Measurements from ENCODE around the gene OPN4. TPM values are rescaled to one million over a fixed set of nuclear protein-coding genes. Genes with fewer than 3 reads are reported as not detected.

OPN4 gene
- total RNA-seq, 1 donor from 2014 or later = not detected

DNA sequence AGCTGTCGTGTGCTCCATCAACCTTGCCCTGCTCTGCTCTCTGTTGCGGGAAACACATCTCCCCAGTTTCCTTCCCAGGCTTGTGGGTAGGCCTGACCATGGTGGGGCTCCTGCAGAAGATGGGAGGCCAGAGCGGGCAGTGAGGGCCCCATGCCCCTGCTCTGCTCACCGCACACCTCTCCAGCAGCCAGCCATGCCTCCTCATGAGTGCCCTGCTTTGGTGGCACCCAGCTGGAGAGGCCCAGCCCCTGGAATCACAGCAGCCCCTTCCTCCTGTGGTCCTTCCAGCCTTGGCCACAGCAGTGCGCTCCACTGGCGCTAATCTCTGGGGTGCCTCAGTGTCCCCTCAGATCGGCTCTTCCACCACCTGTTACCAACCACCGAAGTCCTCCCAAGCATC, 4.2 kb upstream of the OPN4 start:
- peaks cover 19% of the 10 kb centered on the region for H3K4me1 Mint-ChIP-seq (ENCODE audit: low read depth, unreplicated experiment)
- peak overlapping the region; percentile 2 for H3K27ac Mint-ChIP-seq (ENCODE audit: unreplicated experiment)
- no peak for TF ChIP-seq CTCF (IDR thresholded peaks at IDR 0.05; ENCODE audit: partially characterized antibody, unreplicated experiment)
- no peak for DNase-seq
- H3K27me3 Mint-ChIP-seq (ENCODE audit: unreplicated experiment) = no peaks in the 10 kb centered on the region
- H3K4me3 Mint-ChIP-seq (ENCODE audit: unreplicated experiment) = peak overlapping the region; percentile 47
- peaks cover 6% of the 10 kb centered on the region for H3K9me3 Mint-ChIP-seq (ENCODE audit: unreplicated experiment)
- H3K36me3 Mint-ChIP-seq (ENCODE audit: unreplicated experiment) = no peaks in the 10 kb centered on the region

- TF ChIP-seq CTCF (IDR thresholded peaks at IDR 0.05; ENCODE audit: partially characterized antibody, unreplicated experiment) = no peak
- Mint-ChIP-seq H3K27me3 (ENCODE audit: unreplicated experiment) (no peaks in the 10 kb centered on the region), H3K4me1 (ENCODE audit: low read depth, unreplicated experiment) (peaks cover 19% of the 10 kb centered on the region), H3K27ac (ENCODE audit: unreplicated experiment) (no peak overlapping the region), H3K9me3 (ENCODE audit: unreplicated experiment) (peaks cover 6% of the 10 kb centered on the region), H3K4me3 (ENCODE audit: unreplicated experiment) (no peak overlapping the region), H3K36me3 (ENCODE audit: unreplicated experiment) (no peaks in the 10 kb centered on the region)
- no peak for DNase-seq
These were observed 3.3 kb upstream of the OPN4 start for GRCh38 chr10:86651021-86651471.

DNA sequence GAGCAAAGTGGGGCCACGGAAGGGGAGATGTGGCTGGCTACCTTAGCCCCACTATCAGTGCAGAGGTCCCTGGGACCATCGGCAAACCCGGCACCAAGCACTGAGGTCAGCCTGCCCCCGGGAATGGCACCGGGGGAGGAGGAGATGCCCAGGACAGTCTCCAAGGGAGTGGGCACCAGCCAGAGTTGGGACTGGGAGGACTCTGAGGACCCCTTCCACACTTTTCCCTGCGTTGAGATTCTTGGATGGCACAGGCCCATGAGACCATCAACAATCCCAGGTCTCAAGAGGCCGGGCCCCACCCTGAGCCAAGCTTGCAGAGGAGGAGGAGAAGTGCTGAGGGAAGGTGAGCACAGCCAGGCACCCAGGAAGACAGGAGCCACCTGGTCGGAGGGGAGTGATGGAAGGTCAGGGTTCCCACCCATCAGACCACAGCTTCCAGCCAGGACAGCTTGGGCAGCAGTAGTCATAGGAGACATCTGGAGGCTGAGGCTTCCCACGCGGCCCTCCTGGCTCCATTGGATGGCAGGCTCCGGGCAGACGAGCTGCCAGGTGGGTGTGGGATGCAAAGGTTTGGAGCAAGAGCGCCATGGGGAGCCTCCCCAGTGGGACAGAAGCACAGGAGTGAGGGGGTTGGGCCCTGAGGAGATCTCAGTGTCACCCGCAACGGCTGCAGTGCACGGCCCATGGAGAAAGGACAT, 2.6 kb upstream of the OPN4 start:
- Mint-ChIP-seq H3K27me3 (ENCODE audit: unreplicated experiment) (no peaks in the 10 kb centered on the region), H3K9me3 (ENCODE audit: unreplicated experiment) (peaks cover 6% of the 10 kb centered on the region), H3K36me3 (ENCODE audit: unreplicated experiment) (no peaks in the 10 kb centered on the region), H3K27ac (ENCODE audit: unreplicated experiment) (no peak overlapping the region), H3K4me3 (ENCODE audit: unreplicated experiment) (no peak overlapping the region), H3K4me1 (ENCODE audit: low read depth, unreplicated experiment) (peaks cover 17% of the 10 kb centered on the region)
- no peak for DNase-seq
- no peak for TF ChIP-seq CTCF (IDR thresholded peaks at IDR 0.05; ENCODE audit: partially characterized antibody, unreplicated experiment)

DNA sequence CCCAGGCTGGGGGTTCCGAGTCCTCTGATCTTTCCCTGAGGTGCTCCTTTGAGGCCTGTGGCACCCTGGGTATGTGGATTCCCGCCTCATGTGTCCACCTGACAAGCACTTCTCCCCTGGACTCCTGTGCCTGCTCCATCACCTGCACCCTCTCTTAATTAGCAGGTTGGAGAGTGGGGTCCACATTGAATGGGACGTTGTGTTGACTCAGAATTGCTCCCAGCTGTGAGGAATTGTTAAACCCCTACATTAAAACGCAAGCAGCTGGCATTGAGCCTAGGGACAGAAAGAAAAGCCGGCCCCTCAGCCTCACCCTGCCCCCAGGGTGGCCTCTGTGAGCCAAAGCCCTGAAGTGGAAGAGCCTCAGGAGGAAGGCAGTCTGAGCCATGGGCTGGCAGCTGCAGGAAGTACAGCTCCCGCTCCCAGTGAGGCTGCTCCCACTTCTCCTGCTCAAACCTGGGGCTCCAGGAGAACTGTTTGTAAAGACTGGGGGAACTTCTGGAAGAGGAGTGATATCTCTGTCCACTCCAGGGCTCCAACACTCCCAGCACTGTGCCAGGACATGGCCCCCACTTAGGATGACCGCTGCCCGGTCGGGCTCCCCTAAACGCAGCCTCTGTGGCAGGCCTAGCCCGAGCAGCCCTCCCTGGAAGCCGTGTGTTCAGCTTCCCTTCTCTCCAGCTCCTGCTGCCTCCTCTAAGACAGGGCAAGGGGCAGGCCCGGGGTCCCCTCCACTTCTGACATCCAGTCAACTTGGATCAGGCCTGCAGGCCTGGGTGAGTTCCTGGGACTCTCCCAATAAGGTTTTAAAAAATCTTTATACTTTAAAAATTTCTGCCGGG, 1.8 kb upstream of the OPN4 start:
- H3K4me3 Mint-ChIP-seq (ENCODE audit: unreplicated experiment) = no peak overlapping the region
- peak; percentile 19 for DNase-seq
- peaks cover 2% of the 10 kb centered on the region for H3K27me3 Mint-ChIP-seq (ENCODE audit: unreplicated experiment)
- no peaks in the 10 kb centered on the region for H3K36me3 Mint-ChIP-seq (ENCODE audit: unreplicated experiment)
- H3K9me3 Mint-ChIP-seq (ENCODE audit: unreplicated experiment) = peaks cover 6% of the 10 kb centered on the region
- no peak overlapping the region for H3K27ac Mint-ChIP-seq (ENCODE audit: unreplicated experiment)
- TF ChIP-seq CTCF (IDR thresholded peaks at IDR 0.05; ENCODE audit: partially characterized antibody, unreplicated experiment) = no peak
- H3K4me1 Mint-ChIP-seq (ENCODE audit: low read depth, unreplicated experiment) = peaks cover 19% of the 10 kb centered on the region

GRCh38 chr10:86653379-86653778, 968 bp upstream of the OPN4 start:
- H3K4me1 Mint-ChIP-seq (ENCODE audit: low read depth, unreplicated experiment) = peaks cover 13% of the 10 kb centered on the region
- no peak for DNase-seq
- H3K27ac Mint-ChIP-seq (ENCODE audit: unreplicated experiment) = no peak overlapping the region
- H3K9me3 Mint-ChIP-seq (ENCODE audit: unreplicated experiment) = peaks cover 6% of the 10 kb centered on the region
- H3K4me3 Mint-ChIP-seq (ENCODE audit: unreplicated experiment) = no peak overlapping the region
- no peak for TF ChIP-seq CTCF (IDR thresholded peaks at IDR 0.05; ENCODE audit: partially characterized antibody, unreplicated experiment)
- no peaks in the 10 kb centered on the region for H3K36me3 Mint-ChIP-seq (ENCODE audit: unreplicated experiment)
- peaks cover 2% of the 10 kb centered on the region for H3K27me3 Mint-ChIP-seq (ENCODE audit: unreplicated experiment)

Data from glutamatergic neuron (in vitro differentiated cells).